Smooth muscle cell of the brain vasculature (primary cell): Measurements from ENCODE around the gene GNAI2.
"Not testable (repeated sequence)": the region's sequence is repeated elsewhere in the genome, so short reads cannot be mapped to it uniquely, and the experiment has no call there.

ENCODE experiments used
- DNase-seq: peaks from one replicate; pipeline ENCODE4 v3.0.0-alpha.2; 2012; ENCODE audit warnings: low read depth, low spot score

GNAI2 gene

DNA sequence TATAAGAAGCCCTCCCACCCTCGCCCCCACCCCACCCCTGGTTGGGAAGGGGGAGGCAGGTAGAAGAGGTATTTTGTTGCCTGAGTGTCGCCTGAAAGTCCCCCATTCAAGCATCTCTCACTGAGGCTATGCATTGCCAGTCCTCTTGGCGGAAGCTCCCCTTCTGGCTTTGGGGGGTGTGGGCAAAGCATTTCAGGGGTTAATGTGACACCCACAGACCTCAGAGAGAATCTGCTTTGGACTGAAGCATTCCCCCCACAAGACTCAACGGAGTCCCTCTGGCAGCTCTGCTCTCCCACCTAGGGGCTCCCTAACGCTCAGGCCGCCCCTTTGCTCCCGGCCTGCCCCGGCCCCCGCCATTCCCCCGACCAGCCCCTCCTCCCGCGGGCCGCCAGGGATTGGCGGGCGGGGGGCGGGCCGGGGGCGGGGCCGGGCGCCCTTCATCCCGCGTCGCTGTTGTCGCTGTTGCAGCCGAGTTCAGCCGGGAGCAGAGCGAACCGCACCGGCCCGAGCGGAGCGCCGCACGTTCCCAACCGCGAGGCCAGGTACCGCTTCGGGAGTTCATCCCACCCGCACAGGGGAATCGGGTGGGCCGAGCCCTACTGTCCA is 31.1 kb upstream of the GNAI2 start, which contains the start of gene SLC38A3:
SLC38A3 (plus strand) TSS at position 468 of the 609 bp plus-strand sequence. CDS start 8,929 bp downstream, outside the sequence.
- DNase-seq = no peak

DNA sequence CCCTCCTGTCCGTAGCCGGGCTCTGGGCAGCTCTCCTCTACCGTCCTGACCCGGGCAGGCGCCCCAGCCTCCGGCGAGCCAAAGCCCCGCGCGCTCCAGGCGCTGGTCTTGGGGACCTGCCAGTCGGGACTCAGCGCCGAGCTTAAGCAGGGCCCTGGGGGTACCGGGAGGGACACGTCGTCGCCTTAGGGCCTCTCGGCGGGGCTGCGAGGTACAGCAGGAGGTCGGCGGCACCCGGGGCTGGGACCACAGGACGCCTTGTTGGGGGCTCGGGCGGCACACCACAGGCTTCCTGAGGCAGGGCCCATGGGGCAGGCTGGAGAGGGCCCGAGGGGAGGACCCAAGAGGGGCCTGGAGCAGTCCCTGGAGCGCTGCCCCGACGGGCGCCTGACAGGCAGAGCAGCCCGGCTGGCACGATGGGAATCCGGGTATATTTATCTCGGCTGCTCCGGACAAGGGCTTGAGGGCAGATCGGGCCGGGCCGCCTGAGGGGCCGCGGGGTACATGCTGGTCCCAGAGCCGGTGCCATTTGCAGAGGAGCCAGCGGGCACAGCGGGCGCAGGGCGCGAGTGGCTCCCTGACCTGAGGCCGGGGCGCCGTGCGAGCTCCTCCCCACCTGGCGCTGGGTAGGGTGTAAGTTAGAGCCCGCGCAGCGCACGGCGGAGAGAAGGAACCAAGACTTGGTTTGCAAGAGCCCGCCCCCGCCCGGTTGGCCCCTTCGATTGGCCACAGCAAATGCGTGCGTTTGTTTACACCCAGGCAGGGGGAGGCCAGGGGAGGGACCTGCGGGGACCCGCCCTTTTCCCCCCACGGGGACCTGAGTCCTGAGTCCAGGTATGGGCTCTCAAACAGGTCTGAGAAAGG is 30.4 kb upstream of the GNAI2 start:
- DNase-seq = no peak

DNA sequence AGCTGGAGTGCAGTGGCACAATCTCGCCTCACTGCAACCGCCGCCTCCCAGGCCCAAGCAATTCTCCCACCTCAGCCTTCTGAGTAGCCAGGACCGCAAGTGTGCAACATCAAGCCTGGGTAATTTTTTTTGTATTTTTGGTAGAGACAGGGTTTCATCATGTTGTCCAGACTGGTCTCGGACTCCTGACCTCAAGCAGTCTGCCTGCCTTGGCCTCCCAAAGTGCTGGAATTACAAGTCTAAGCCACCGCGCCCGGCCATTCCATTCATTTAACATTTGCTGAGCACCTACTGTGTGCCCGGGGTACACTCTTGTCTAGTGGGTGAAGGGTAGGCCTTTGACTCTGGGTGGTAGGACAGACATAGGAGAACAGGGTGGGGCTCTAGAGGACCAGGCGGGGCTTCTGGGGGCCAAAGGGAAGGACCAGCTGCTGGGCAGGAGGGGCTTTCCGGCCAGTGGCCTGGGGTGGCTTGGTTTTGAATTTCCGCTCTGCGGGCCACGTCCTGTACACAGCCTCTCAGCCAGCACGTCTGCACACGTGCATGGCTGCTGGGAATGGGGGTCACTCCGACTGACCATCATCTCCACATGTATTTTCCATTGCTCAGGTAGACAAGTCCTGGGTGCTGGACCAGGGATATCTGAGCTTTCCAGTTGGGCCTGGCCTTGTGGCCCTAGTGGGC is 28.5 kb upstream of the GNAI2 start:
- no peak for DNase-seq

DNA sequence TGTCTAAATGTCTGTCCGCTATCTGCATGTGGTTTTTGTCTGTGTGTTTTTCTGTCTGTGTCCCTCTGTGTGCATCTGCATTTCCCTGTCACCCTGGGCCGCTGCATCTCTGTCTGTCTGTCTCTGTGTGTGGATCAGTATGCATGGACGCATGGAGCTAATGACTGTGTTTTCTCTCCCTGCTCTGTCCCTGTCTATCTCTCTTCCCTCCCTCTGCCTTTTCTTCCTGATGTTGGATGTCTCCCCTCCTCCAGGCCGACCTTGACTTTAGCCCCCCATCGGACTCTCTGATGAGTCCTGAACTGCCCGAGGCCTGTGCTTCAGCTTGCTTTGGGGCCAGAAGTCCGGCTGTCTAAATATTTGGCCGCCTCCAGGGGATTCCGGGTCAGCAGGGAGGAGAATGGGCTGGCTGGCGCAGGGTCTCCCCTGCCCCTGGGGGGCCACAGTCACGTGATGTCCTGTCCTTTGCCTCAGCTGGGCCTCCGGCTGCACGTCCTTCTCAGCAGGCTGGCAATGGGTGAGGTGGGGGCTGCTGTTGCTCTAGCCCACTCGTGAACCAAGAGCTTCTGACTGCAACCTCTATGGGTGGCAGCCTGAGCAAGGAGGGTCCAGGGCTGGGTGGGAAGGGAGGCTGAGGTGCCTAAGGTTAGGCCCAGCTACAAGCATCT is 27.2 kb upstream of the GNAI2 start:
- DNase-seq = no peak

DNA sequence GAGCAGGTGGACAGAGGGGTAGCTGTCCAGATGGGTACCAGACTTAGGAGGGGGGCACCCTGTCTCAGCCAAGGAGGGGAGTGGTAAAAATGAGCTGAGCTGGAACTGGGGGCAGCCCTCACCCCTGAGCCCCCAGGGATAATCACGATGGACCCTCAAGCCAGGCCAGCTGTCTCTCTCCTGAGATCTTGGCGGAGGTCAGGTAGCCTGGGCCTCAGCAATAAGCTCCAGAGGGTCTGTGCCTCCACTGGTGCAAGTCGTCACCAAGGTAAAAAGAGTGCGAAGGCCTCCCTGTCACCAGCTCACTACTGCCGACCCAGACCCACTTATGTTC is 25.9 kb upstream of the GNAI2 start:
- DNase-seq = no peak

DNA sequence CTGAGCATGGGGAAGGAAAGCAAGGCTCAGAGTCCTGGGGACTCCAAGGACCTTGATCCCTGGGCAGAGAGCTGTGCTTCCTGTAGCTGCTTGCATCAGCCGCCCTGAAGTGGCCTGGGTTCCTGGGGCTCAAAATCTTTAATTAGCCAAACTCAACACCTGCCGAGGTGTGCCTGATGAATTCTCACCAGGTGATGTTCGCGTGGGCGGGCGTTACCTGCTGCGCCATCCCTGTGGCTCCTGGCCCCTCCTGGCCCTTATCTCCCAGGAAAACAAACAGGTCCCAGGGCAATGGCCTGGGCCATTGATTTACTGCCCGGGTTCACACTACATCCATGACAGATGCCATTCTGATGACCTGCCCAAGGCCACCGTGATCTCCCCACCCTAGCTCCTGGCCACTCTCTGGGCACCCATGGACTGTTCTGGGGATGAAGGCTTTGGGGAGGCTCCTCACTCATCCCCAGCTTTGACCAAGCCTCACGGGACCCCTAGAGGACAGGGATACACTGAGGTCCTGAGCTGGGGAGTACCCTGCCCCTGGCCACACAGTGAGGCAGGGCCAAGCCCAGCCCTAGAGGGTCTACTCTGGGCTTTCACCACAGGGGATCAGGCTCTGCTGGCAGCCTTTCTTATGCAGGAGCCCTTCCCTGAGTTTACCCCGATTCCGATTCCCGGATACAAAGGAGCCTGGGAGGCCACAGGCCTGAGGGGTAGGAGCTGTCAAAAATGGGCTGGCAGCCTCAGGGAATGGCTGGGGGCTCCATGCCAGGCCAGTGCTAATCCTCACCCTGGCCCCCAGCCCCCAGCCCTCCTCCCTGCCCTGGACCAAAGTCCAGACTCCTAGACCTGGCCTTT is 25.3 kb upstream of the GNAI2 start:
- DNase-seq = no peak

DNA sequence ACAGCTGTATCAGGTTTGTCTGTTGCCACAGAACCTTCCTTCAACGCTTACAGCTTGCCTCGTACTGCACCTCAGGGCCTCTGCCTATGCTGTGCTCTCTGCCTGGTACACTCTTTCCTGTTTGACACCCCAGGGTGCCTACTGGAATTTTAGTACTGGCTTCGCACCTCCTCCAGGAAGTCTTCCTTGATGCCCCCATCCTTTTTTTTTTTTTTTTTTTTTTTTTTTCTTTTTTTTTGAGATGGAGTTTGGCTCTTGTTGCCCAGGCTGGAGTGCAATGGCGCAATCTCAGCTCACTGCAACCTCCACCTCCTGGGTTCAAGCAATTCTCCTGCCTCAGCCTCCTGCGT is 24.7 kb upstream of the GNAI2 start:
- DNase-seq = not testable (repeated sequence)

DNA sequence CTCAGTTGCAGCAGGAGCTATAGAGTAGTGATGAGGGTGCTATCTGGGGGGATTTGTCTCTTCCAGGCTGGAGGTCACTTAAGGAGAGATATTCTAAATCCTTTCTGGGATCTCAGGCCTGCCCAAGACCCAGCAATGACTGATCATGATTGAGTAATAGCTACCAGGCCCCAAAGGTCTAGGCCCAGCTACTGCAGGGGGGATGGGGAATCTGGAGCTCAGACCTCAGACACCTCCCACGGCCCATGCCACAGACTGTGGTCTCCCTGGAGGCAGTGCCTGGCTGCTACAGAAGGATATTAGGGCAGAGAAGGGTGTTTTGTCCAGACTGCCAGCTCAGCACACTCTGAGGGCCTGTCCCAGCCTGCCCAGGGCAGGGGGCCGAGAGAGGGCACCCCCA is 24.1 kb upstream of the GNAI2 start:
- no peak for DNase-seq

DNA sequence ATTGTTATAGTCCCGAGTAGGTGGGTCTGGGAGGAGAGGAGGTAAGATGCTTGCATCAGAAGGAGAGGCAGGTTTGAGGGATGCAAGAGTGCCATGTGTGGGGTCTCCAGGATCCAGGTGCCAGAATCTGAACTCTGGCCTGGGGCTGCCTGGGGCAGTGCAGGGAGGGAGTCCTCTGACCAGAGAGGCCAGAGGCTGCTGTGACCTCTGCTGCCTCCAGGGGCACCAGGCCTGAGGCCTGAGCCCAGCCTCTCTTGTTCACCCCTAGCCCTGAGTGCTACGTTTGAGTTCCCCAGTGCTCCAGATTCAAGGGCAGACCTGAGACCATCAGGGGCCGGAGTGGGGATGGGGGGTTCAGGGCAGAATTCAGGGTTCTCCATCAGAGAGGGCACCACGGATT is 23.5 kb upstream of the GNAI2 start:
- DNase-seq = no peak

DNA sequence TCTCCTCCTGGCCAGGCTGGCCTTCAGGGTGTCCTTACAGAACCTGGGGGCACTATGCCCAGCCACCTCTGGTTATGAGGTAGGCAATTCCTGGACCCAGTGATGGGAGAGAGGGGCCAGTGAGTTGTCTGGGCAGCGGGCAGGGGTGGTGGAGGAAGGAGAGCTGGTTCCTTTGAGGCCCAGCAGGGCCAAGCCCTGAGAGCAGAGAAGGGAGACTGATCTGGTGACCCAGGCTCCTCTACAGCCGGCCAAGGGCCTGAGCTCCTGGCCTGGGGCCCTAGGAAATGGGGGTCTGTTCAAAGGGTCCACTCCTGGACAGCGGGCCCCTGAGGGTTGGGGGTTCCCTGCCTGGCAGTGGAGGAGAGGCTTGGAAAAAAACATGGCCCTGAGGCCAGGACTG is 23.0 kb upstream of the GNAI2 start:
- no peak for DNase-seq

DNA sequence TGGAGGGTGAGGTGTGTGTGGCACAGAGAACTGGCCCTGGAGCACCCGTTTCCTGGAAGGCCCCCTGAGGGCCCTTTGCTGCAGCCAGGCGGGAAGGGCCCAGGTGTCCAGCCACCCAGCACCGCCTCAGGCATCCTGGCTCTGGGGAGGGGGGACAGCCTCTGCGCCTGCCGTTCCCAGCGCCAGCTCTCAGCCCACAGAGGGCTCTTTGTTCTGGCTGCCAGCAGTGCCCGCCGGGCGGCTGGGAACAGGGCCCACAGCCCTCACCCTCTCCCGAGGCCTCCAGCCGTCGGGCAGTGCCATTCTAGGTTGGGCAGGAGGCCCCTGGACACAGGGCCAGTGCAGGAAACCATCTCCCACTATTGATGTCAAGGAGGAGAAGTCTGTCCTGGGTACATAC is 22.6 kb upstream of the GNAI2 start:
- no peak for DNase-seq

DNA sequence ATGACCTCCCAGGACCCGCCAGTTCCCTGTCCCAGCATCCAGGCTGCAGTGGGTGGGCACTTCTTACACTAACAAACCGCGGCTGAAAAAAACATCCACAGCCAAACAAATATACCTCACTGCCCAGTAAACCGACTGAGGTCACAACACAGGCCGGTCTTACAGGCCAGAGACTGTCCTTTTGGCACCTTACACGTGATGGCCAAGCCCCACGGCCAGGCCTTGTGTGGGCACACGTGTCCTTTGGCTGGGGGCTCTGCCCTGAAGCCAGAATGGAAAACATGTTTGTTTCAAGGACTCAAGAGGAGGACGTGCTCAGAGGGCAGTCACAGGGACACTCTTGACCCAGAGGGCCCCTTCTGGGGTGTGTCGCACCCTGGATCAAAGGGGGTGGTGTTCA is 21.2 kb upstream of the GNAI2 start:
- DNase-seq = no peak

DNA sequence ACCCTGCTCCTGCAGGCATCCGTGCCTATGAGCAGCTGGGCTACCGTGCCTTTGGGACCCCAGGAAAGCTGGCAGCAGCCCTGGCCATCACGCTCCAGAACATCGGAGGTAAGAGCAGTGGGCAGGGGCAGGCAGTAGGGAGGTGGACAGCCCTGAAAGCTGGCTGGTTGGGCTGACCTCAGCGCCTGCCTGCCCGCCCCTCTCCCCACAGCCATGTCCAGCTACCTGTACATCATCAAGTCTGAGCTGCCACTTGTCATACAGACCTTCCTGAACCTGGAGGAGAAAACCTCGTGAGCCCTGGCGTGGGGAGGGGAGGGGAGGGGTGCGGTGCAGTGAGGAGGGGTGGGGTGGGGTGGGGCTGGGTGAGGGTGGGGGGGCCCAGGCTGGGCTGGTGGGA is 20.5 kb upstream of the GNAI2 start:
- no peak for DNase-seq

DNA sequence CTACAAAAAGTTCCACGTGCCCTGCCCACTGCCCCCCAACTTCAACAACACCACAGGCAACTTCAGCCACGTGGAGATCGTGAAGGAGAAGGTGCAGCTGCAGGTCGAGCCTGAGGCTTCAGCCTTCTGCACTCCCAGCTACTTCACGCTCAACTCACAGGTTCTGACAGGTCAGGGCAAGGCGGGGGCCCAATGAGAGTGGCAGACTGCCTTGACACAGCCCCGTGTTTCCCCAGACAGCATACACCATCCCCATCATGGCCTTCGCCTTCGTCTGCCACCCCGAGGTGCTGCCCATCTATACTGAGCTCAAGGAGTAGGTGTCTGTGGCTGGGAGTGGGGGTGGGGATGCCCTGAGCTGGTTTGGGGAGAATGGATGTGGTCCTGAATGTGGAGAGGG is 18.3 kb upstream of the GNAI2 start:
- no peak for DNase-seq

DNA sequence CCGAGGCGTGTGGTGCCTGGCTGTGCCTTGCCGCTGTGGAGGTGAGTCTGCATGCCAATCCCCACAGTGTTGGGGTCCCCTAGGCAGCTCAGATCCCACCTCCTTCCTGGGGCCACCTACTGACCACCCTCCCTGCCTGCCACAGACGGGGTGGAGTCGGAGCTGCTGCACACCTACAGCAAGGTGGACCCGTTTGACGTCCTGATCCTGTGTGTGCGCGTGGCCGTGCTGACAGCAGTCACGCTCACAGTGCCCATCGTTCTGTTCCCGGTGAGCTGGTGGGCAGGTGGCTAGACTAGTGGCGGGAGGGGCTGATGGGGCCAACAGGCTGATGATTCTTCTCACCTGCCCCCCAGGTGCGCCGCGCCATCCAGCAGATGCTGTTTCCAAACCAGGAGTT is 17.6 kb upstream of the GNAI2 start:
- no peak for DNase-seq

DNA sequence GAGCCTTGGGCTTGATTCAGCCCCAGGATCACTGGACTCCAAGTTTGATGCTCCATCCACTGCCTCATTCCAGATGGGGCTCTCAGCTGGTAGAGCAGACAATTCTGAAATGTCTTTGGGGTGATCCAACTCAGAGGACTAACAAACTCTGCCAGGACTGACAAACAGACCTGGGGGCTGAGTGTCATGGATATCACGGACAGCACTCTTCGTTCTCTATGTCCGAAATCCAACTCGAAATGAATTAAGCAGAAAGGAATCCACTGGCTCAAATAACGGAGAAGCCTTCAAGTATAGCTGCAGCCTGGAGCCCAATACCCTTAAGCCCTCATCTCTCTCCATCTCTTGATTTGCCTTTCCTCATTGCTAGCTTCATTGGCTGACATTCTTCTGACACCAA is 16.7 kb upstream of the GNAI2 start:
- no peak for DNase-seq

DNA sequence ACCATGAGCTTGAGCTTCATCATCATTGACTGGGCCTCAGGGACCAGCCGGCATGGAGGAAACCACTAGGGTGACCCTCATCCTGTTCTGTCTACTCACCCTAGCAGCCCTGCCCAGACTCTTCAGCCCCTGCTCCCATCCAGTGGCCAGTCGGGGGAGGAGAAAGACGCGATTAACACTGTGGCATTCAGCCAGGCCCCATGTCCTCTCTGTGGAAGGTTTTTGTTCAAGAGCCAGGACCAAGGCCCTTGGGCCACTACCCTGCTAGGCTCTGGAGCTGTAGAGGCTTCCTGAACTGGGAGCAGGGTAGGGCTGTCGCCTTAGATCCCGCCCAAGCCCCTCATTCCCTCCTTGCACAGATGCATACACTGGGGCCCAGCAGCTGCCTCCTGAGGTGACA is 15.9 kb upstream of the GNAI2 start:
- DNase-seq = no peak

DNA sequence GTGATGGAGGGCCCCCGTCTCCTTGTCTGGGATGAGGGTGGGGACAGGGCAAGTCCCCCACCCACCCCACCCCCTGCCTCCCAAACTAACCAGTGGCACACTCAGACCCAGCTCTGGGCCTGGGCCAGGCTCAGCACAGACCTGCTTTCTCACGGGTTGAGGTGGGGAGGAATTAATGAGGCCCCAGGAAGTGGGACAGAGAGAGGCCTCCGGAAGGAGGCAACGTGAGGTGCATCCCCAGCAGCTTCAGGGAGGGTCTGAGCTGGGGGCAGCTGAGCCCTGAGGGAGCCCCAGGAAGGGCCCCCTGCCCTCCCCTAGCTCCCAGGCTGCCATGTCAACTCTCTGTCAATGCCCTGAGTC is 15.0 kb upstream of the GNAI2 start:
- no peak for DNase-seq

DNA sequence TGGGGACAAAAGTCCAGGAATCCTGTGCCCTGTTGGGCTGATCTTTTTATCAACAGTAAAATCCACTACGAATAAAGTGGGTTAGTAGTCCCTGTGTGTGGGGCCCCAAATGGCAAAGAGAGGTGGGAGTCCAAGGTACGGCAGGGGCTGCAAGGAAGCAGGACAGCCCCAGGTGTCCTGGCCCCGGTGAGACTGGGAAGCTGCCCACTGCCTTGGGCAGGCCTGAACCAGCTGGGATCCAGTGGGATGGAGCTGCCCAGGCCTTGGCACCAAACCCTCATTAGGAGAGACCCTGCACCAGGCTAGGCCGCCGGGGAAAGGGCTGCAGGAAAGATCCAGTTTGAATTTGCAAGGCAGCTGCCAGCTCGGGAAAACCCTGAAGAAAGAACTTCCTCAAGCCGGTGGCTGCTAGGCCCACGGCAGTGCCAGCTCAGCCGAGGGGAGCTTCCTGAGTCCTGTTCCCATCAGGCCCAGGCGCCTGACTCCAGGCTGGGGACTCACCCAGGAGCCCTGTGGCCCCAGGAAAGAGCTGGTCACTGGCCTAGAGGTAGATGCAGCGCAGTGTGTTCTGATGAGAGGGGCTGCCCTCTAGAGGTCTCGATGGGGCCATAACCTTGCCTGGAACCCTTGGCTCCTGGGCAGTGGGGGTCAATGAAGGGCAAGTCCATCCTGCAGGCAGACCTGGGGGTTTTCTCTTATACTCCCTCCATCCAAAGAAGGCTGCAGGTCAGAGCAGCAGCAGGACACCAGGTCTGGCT is 14.4 kb upstream of the GNAI2 start:
- DNase-seq = no peak

DNA sequence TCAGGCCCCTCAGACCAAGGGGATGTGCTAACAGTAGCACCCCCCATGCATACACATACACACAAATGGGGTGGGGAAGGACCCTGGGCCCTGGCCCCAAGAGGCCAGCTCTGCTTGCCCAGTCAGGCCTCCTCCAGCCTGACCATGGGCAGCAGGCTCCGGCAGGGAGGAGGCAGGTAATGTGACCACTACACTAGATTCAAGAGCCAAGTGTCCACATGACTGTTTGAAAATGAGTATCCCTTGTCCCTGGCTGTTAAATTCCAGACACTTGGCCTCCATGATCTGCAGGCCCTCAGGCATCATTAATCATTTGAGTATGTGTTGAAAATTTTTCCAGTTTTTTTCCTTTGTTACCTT is 13.9 kb upstream of the GNAI2 start:
- no peak for DNase-seq

DNA sequence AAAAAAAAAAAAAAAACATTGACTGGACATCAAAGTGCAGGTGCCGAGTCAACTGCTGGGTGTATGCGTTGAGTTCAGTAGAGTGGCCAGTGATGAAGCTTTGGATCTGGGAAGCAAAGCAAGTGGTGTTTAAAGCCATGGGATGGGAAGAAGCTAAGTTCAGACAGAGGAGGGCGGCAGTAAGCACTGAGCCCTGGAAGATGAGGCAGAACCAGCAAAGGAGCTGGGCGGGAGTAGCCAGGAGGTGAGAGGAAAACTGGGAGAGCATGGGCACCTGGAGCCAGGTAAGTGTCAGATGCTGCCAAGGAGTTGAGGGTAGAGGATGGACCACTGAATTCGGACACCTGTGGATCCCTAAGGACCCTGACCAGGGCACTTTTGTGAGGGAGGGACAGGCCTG is 11.4 kb upstream of the GNAI2 start:
- no peak for DNase-seq
